Testis (tissue), 2 donors: ENCODE results near the gene AMPD3.

ENCODE experiments used
- CTCF ChIP-seq, 3 experiments: fragments of 450-650 bp in 2 of 3; fragments of 200-600 bp in 1 of 3; sonication (generic) in 1 of 3; IDR thresholded peaks; one replicate each; pipeline ENCODE4 v1.5.1; 2016 to 2019; ENCODE audit warnings: antibody characterized with exemption in 3 of 3, mild to moderate bottlenecking in 2 of 3, moderate library complexity in 1 of 3
- POLR2A ChIP-seq: fragments of 450-650 bp; IDR thresholded peaks from one replicate; pipeline ENCODE4 v1.6.1; 2017; ENCODE audit warnings: antibody characterized with exemption, mild to moderate bottlenecking, moderate library complexity

GRCh38 chr11:10418950-10419310 is 36.1 kb upstream of the AMPD3 start:
- TF ChIP-seq POLR2A (no peak), CTCF (IDR thresholded peaks at IDR 0.05) (no peak)
